ENCODE data around the gene SLC25A34.

Gene SLC25A34

DNA sequence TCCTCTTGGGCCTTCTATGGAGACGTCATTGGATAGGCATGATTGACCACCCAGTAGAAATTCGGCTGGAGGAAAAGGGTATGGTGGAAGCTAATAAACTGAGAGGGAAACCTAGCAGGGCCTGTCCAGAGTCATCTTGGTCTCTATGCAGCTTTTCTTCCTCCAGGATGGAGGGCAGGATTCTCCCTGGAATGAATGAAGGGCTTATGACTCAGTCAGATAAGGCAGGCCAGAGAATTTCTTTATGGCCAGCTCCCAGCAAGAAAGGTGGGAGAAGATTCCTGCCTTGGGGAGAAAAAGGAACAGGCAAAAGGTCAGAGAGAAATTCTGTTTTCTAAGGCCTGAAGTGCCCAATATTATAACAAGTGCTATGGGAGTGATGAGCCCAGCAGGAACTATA lies 39.6 kb downstream of the SLC25A34 start:
- DNase-seq (ENCODE audit: low read depth in 2 of 2): no peak

- no peak for DNase-seq (ENCODE audit: low read depth in 2 of 2)
These were observed 42.0 kb downstream of the SLC25A34 start for GRCh38 chr1:15777909-15778707.

- DNase-seq (ENCODE audit: low read depth in 2 of 2): no peak
These were observed 49.6 kb downstream of the SLC25A34 start for GRCh38 chr1:15785683-15786082.

- no peak for DNase-seq (ENCODE audit: low read depth in 2 of 2)
These were observed 50.5 kb downstream of the SLC25A34 start for GRCh38 chr1:15786581-15786980.

DNA sequence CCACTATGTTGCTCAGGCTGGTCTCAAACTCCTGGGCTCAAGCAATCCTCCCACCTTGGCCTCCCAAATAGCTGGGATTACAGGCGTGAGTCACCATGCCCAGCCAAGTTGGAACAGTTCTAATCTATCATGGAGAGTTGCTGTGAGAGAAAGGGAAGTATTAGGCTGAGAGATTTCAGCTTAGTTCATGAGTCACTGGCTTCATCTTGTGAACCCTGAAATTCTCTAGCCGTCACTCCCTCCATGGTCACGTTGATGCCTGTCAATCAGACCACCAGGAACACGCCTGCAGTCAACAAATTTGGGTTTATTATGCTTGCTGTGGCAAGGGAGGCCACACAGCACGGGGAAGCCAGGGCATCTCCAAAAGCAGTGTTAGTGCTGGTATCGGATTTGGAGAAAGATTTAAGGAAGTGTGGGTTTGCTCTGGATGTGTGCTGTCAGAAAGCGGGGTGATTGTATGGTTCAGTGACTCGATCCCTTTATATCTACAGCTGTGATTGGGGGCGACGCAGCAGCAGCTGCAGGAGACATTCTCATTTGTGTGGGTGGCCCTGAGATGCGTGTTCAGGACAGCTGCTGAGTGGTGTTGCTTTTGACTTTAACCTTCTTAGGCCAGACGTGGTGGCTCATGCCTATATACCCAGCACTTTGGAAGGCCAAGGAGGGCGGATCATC lies 52.7 kb downstream of the SLC25A34 start:
- DNase-seq (ENCODE audit: low read depth in 2 of 2): no peak

Measured in stimulated activated CD4-positive, alpha-beta T cell treated with anti-CD3 and anti-CD28 coated beads, Interleukin-12 subunit alpha, Interleukin-12 subunit beta, amount 100 ng/mL, for 24 hours (primary cell).